Activated CD4-positive, alpha-beta T cell treated with anti-CD3 and anti-CD28 coated beads, Interleukin-2, amount 10 ng/mL, durations not matched to agents 7 days and 5 days (primary cell): ENCODE results near the gene SIGMAR1. TPM values are rescaled to one million over a fixed set of nuclear protein-coding genes. Genes with fewer than 3 reads are reported as not detected.

Source experiments
- CTCF ChIA-PET: fragments of 350-600 bp; sonication (Branson Sonifier 250); formaldehyde crosslinking; loops from one replicate; lab custom pipeline; 2021; ENCODE audit warnings: antibody characterized with exemption; lab: Charles Lee
- POLR2A ChIA-PET: fragments of 350-600 bp; sonication (Branson Sonifier 250); formaldehyde crosslinking; loops from one replicate; lab custom pipeline; 2021; ENCODE audit warnings: antibody characterized with exemption; lab: Charles Lee
- DNase-seq: peaks from one replicate; pipeline ENCODE4 v3.0.0-alpha.2; 2020
- H3K27ac Mint-ChIP-seq: one replicate; pipeline ENCODE4 v1.8.0; 2021; ENCODE audit warnings: mild to moderate bottlenecking, moderate library complexity, mixed read lengths
- H3K27me3 Mint-ChIP-seq: one replicate; pipeline ENCODE4 v1.8.0; 2021; ENCODE audit warnings: mixed read lengths
- H3K36me3 Mint-ChIP-seq: one replicate; pipeline ENCODE4 v1.8.0; 2021; ENCODE audit warnings: low read depth, mixed read lengths
- H3K4me1 Mint-ChIP-seq: one replicate; pipeline ENCODE4 v1.8.0; 2021; ENCODE audit warnings: mixed read lengths
- H3K4me3 Mint-ChIP-seq: one replicate; pipeline ENCODE4 v1.8.0; 2021; ENCODE audit warnings: mild to moderate bottlenecking, moderate library complexity, mixed read lengths
- H3K9me3 Mint-ChIP-seq: one replicate; pipeline ENCODE4 v1.8.0; 2021; ENCODE audit warnings: mixed read lengths
- total RNA-seq, 2 experiments: library from RNA; stranded (reverse); gene quantifications; one replicate each; pipeline ENCODE4 v1.2.3, GENCODE V29; 2021

SIGMAR1 gene
- total RNA-seq, 2 experiments from 2014 or later: 57.7 to 62.2 TPM

DNA sequence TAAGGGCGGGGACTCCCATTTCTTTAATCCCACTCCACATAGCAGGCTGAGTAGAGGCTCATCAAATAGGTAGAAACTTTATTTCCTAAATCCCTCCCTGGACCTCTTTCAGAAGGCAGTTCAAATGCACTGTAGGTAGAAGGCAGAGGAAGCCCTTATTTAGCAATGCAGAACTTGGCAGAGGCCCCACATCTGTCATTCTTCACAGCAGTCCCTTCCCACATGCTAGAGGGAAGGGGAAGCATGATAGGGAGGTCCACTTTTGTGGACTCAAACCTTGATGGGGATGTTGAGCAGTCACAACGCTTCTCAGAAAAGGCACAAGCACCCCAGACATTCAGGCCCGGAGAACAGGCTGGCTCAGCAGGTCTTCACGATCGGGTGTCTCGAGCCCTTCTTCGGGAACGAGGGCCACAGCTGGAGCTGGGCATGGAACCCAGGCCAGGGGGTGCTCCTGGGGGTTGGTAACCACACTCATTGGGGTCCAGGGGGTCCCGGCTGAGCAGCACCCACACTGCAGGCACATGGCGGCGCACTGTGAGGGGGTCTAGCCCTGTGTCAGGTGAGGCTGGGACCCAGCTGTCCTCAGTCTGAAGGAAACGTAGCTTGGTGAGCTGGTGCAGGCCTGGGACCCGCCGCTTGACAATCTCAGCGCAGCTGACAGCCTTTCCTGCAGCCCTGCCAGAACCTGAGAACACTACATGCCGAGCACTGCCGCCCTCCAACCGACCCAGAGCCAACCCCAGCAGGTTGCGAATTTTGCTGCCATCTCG is 27.0 kb downstream of the SIGMAR1 start:
- no peak for DNase-seq
- no peaks in the 10 kb centered on the region for H3K9me3 Mint-ChIP-seq
- H3K4me3 Mint-ChIP-seq: peak overlapping the region; percentile 92
- peaks cover 3% of the 10 kb centered on the region for H3K36me3 Mint-ChIP-seq
- no peak overlapping the region for H3K27ac Mint-ChIP-seq
- ChIA-PET CTCF (interaction anchor here (0.6 to 8.2 kb wide), 4 partner anchors 9 to 124 kb away, joined by 3 to 60 read pairs (median 3); partner anchors contain the start of genes DCTN3 and SIGMAR1), POLR2A (no interaction called here)
- H3K4me1 Mint-ChIP-seq: peaks cover 23% of the 10 kb centered on the region
- no peaks in the 10 kb centered on the region for H3K27me3 Mint-ChIP-seq

DNA sequence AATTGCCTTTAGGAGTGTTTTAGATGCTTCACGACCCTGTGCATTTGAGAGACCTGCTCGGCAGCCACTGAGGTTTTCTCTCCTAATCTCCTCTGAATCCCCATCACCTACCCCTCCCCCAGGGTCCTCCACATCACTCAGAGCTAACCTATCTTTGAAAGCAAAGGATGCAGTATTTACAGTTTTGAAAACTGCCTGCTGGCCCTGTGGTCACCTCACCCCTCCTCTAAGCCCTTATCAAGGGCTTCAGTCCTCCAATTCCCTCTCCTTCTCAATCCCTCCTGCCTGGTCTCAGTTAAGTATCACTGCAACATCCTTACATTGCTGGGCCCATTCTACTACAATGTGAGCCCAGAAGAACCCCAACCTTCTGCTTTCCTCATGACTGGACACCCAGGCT is 30.3 kb downstream of the SIGMAR1 start:
- H3K36me3 Mint-ChIP-seq: no peaks in the 10 kb centered on the region
- POLR2A ChIA-PET: no interaction called here
- H3K27me3 Mint-ChIP-seq: peaks cover 7% of the 10 kb centered on the region
- H3K4me1 Mint-ChIP-seq: peaks cover 15% of the 10 kb centered on the region
- DNase-seq: no peak
- no peak overlapping the region for H3K27ac Mint-ChIP-seq
- no peak overlapping the region for H3K4me3 Mint-ChIP-seq
- no peaks in the 10 kb centered on the region for H3K9me3 Mint-ChIP-seq
- CTCF ChIA-PET: interaction anchor here (0.9 to 1.9 kb wide), 3 partner anchors 16 to 59 kb away, joined by 4 to 6 read pairs (median 4); no protein-coding TSS in a partner anchor

DNA sequence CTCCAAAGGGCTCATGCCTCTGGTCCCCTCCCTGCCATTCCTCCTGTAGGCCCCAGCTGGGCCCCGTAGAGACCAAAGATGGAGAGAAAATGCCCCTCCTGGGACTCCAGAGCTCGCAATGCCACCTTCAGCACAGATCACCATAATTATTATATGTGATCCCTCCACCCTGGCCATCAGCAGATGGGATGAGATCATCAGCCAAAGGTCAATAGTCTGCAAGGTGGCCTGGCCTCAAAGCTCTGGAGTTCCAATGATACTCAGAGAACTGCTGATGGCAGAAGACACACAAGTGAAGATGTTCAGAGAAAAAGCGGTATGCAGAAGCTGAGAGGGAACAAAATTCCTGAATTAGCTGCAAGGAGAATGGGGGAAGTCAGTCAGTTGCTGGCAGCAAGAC is 30.7 kb downstream of the SIGMAR1 start:
- Mint-ChIP-seq H3K27me3 (peaks cover 7% of the 10 kb centered on the region), H3K36me3 (no peaks in the 10 kb centered on the region), H3K27ac (no peak overlapping the region), H3K4me1 (peaks cover 13% of the 10 kb centered on the region), H3K9me3 (no peaks in the 10 kb centered on the region), H3K4me3 (no peak overlapping the region)
- POLR2A ChIA-PET: no interaction called here
- DNase-seq: no peak
- CTCF ChIA-PET: interaction anchor here (0.9 to 1.9 kb wide), 3 partner anchors 16 to 59 kb away, joined by 4 to 6 read pairs (median 4); no protein-coding TSS in a partner anchor

DNA sequence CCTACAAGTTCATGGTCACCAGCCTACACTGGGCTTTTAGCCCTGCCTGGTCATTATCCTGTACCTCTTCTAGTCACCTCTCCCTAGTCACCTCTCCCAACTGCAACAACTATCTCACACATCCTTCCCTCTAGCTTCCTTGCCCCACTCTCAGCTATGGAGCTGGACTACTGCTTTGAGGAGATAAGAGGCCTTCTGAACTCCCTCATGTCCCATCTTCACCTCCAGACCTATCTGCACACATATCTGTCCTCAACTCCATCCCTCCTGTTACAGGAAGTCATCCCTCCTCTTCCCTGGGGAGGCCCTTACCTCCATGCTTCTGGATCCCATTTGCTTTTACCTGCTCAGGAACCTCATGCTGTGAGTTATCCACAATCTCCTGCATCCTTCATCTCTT is 31.4 kb downstream of the SIGMAR1 start:
- H3K9me3 Mint-ChIP-seq: no peaks in the 10 kb centered on the region
- DNase-seq: no peak
- H3K4me1 Mint-ChIP-seq: peaks cover 8% of the 10 kb centered on the region
- H3K27me3 Mint-ChIP-seq: peaks cover 8% of the 10 kb centered on the region
- H3K4me3 Mint-ChIP-seq: no peak overlapping the region
- no peaks in the 10 kb centered on the region for H3K36me3 Mint-ChIP-seq
- POLR2A ChIA-PET: no interaction called here
- CTCF ChIA-PET: interaction anchor here (1.8 to 1.9 kb wide), 2 partner anchors 28 to 58 kb away, joined by 4 to 6 read pairs; no protein-coding TSS in a partner anchor
- no peak overlapping the region for H3K27ac Mint-ChIP-seq

DNA sequence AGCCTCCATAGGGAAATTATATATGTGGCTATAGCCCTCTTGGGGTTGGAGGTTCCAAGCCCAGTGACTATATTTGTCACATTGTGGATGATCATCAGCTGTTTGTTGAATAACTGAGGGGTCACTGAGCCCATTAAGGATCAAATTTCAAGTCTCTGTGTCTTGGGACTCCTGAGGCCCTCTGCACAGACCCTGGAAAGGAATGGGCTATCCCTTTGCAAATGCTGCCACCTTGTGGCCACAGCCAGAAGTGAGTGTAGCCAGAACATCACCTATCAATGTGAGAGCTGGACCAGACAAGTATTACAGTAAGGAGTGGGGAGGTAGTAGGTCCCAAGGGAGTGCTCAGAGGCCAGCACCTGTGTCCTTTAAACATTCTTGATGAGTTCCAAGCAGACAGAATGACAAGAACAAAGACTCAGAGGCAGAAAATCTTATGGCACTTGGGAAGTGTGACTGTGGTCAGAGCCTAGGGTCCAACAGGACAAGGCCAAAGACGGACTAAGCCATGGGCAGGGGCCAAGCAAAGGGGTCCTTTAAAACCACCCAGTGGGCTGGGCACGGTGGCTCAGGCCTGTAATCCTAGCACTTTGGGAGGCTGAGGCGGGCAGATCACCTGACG is 33.9 kb downstream of the SIGMAR1 start:
- DNase-seq: peak; percentile 85
- Mint-ChIP-seq H3K4me1 (no peaks in the 10 kb centered on the region), H3K36me3 (no peaks in the 10 kb centered on the region), H3K27me3 (peaks cover 8% of the 10 kb centered on the region), H3K4me3 (no peak overlapping the region), H3K27ac (no peak overlapping the region), H3K9me3 (no peaks in the 10 kb centered on the region)
- CTCF ChIA-PET: interaction anchor here (0.6 to 3.4 kb wide), 20 partner anchors 10 to 257 kb away, joined by 3 to 12 read pairs (median 4); partner anchors contain the start of genes DCTN3 and GALT
- POLR2A ChIA-PET: no interaction called here

DNA sequence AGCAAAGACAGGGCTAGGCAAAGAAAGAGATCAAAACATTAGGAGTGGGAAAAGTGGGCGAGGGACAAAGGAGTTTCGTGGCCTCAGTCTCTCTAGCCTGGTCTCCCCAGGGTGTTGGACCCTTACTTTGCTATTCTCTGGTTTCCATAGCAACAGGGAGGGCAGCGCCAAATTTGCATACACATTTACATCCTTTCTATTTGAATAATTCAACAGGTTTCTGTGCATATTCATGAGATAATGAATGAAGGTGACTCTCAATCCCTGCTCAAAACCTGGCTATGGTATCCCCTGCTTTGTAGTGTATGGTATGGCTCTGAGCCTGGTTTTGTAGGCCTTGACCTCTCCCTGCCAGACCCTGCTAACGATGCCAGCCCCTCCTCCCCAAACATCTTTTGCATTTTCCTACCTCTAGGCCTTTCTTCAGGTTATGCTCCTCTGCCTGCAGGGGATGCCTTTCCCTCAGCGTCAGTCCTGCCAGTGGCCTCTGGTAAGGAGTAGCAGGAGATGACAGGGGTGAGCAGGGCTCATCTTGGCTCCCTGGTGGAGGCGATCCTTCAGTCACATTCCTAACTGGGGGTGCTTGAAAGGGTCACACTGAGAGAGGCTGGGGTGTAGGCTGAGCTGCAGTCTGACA is 35.5 kb downstream of the SIGMAR1 start:
- no peak for DNase-seq
- Mint-ChIP-seq H3K4me3 (no peak overlapping the region), H3K36me3 (no peaks in the 10 kb centered on the region), H3K27ac (no peak overlapping the region), H3K27me3 (peaks cover 14% of the 10 kb centered on the region), H3K9me3 (no peaks in the 10 kb centered on the region), H3K4me1 (no peaks in the 10 kb centered on the region)
- ChIA-PET POLR2A (no interaction called here), CTCF (interaction anchor here (0.6 to 3.4 kb wide), 7 partner anchors 10 to 32 kb away, joined by 3 to 12 read pairs (median 9); partner anchors contain the start of gene DCTN3)

DNA sequence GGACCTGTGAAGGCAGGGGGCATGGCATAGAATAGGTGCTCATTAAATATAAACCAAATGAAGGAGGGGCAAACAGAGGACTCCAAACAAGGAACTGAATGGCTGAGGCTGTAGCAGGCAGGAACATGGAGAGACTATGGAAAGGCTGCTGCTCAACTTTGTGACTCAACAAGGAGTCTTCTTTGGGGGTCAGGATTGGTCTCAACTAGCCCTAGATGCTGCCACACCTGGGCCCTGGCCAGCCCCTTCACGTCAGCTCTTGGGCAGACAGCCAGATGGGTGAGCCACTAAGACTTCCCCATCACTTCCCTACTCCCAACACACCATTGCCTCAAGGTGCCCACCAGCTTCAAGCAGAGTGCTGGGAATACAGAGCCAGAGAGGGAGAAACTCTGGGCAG is 36.7 kb downstream of the SIGMAR1 start:
- H3K4me1 Mint-ChIP-seq: no peaks in the 10 kb centered on the region
- ChIA-PET POLR2A (no interaction called here), CTCF (interaction anchor here (1.1 to 2.0 kb wide), 2 partner anchors 9 to 10 kb away, joined by 3 to 9 read pairs; no protein-coding TSS in a partner anchor)
- H3K36me3 Mint-ChIP-seq: no peaks in the 10 kb centered on the region
- H3K27ac Mint-ChIP-seq: no peak overlapping the region
- H3K27me3 Mint-ChIP-seq: peaks cover 22% of the 10 kb centered on the region
- no peaks in the 10 kb centered on the region for H3K9me3 Mint-ChIP-seq
- DNase-seq: no peak
- no peak overlapping the region for H3K4me3 Mint-ChIP-seq

DNA sequence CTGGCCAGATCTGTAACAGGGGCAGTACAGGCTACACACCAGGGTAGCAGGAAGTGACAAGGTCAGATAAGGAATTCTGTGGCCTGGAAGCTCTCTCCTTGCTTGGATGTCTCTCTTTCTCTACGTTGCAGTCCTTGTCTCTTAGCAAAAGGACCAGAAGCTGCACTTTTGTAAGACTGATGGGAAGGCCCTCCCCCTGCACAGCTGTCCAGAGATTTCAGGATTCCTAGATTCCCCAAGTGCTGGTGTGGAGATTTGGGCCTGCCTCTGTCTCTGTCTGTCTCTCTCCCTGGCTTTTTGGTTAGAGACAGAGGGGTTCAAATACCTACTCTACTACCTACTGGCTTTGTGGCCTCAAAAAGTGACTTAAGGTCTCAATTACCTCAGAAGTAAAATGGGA is 38.0 kb downstream of the SIGMAR1 start:
- Mint-ChIP-seq H3K9me3 (no peaks in the 10 kb centered on the region), H3K27me3 (peaks cover 15% of the 10 kb centered on the region), H3K27ac (no peak overlapping the region), H3K4me1 (no peaks in the 10 kb centered on the region), H3K36me3 (no peaks in the 10 kb centered on the region), H3K4me3 (no peak overlapping the region)
- CTCF ChIA-PET: interaction anchor here (1.2 kb wide), 1 partner anchor 49 kb away, joined by 3 read pairs; no protein-coding TSS in a partner anchor
- POLR2A ChIA-PET: no interaction called here
- DNase-seq: no peak

DNA sequence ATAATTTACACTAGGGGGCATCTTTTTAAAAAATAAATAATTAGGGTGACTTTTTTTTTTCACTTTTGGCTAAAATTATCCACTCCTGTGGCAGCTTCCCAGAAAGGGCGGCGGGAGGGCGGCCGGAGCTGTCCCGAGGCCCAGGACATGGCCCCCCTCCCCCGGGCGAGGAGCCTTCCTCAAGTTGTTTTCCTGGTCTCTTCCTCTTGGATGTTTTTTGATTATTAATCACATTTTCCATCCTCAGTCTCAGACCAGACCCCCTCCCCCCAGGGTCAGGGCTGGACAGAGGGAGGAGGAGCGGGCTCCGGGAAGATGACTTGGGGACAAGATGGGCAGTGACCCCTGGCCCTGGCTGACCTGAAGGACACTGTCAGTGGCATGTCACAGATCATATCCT is 43.4 kb downstream of the SIGMAR1 start:
- Mint-ChIP-seq H3K27ac (no peak overlapping the region), H3K4me1 (peaks cover 27% of the 10 kb centered on the region), H3K9me3 (no peaks in the 10 kb centered on the region), H3K4me3 (no peak overlapping the region), H3K36me3 (no peaks in the 10 kb centered on the region), H3K27me3 (peaks cover 57% of the 10 kb centered on the region)
- CTCF ChIA-PET: no interaction called here
- POLR2A ChIA-PET: no interaction called here
- no peak for DNase-seq

DNA sequence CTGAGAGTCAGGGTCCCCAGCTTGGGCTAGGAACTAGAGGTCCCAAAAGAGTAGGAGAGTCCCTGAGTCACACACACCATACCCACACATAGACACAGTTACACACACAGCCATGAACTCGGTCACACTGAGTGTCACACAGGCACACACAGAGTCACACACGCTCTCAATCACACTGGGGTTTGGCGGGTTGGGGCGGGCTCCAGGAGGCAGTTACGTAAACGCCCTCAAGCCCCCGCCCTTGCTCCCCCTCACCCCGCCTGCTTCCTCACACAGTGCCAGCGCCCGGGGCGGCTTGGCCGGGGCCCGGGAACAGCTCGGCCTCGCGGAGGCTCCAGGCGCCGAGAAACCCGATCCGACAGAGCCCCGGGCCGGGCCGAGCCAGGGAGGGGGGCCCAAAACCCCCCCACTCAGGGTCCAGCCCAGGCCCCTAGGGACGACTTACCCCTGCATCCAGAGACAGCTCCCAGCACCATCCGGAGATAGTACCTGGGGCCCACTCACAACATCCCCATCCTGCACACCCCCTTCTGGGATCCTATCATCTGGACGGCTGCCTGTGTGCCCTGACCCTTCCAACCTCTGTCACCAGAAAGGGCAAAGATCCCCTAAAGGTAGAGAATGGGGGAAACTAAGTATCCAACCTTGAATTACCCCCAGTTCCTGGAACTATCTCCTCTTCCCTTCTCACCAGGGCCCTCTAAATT is 44.5 kb downstream of the SIGMAR1 start:
- peaks cover 67% of the 10 kb centered on the region for H3K27me3 Mint-ChIP-seq

DNA sequence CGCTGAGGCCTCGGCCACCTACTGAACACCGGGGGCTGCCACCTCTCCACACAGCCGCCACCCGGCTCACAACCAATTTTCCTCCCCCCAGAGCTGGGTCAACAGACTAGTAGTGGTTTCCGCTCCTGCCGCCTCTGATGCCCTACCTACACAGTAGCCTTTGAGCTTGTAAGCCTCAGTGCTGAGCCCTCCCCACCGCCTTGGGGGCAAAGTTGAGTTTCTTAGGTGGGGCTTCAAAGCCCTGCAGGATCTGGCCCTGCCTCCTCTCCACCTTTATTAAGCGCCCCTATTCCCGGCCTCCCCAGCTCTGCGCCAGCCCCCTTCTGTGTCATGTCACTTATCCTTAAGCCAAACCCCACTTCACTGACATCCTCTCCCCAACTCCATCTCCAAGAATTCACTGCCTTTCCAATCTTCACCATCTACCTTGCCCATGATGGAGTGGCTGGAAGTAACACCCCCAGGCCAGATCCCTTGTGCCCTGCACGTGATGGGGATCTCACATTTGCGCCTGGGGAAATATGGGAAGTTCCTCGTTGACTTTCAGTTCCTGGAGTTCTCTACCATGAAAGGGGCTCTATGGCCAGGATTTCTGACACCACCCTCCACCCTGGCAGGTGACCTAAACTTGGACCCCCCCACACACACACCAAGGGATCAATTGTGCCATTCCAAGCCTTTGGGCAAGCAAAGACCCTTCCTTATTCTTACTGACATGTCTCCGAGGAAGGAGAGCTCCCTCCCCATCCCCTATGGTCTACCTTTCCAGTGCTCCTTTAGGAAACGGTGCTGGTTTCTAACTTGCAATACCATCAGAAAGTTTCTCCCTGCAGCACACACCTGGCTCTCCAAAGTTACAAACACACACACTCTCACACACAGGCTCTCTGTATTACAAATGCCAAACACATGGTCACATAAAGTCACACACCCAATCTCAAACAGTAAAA is 45.4 kb downstream of the SIGMAR1 start:
- POLR2A ChIA-PET: no interaction called here
- H3K36me3 Mint-ChIP-seq: no peaks in the 10 kb centered on the region

More for the DNA sequence above, 44.5 kb downstream of the SIGMAR1 start:
- H3K4me3 Mint-ChIP-seq: peak overlapping the region; percentile 26
- H3K9me3 Mint-ChIP-seq: no peaks in the 10 kb centered on the region
- H3K4me1 Mint-ChIP-seq: peaks cover 31% of the 10 kb centered on the region
- DNase-seq: no peak
- H3K36me3 Mint-ChIP-seq: no peaks in the 10 kb centered on the region
- POLR2A ChIA-PET: no interaction called here
- CTCF ChIA-PET: interaction anchor here (1.0 kb wide), 2 partner anchors 24 to 63 kb away, joined by 3 read pairs; no protein-coding TSS in a partner anchor
- H3K27ac Mint-ChIP-seq: no peak overlapping the region

More for the DNA sequence above, 45.4 kb downstream of the SIGMAR1 start:
- DNase-seq: no peak
- no peak overlapping the region for H3K27ac Mint-ChIP-seq
- peaks cover 31% of the 10 kb centered on the region for H3K4me1 Mint-ChIP-seq
- H3K27me3 Mint-ChIP-seq: peaks cover 70% of the 10 kb centered on the region
- no peaks in the 10 kb centered on the region for H3K9me3 Mint-ChIP-seq
- H3K4me3 Mint-ChIP-seq: peak overlapping the region; percentile 57
- CTCF ChIA-PET: interaction anchor here (0.6 to 2.3 kb wide), 25 partner anchors 9 to 216 kb away, joined by 3 to 9 read pairs (median 3); partner anchors contain the start of genes DCTN3 and SIGMAR1
